GM12874 (cell line): ENCODE measurements around the gene CRNKL1.

Source experiments
- CTCF ChIP-seq: IDR thresholded peaks from 2 replicates; pipeline ENCODE4 v1.5.1; 2011; ENCODE audit warnings: low read depth, mild to moderate bottlenecking, control low read depth, low read length, moderate library complexity; ENCODE audit not compliant: insufficient read depth

CRNKL1 gene

GRCh38 chr20:20005342-20005741, 46.9 kb downstream of the CRNKL1 start:
- TF ChIP-seq CTCF = no peak

GRCh38 chr20:20003031-20003954, 49.0 kb downstream of the CRNKL1 start:
- no peak for TF ChIP-seq CTCF

- no peak for TF ChIP-seq CTCF
These were observed 49.9 kb downstream of the CRNKL1 start for GRCh38 chr20:20002101-20002998.

GRCh38 chr20:20000211-20000968, 51.9 kb downstream of the CRNKL1 start:
- no peak for TF ChIP-seq CTCF

- no peak for TF ChIP-seq CTCF
These were observed 53.1 kb downstream of the CRNKL1 start for GRCh38 chr20:19998990-19999705.

GRCh38 chr20:19996917-19997316, 55.3 kb downstream of the CRNKL1 start:
- TF ChIP-seq CTCF = no peak
